HL-60/S4 treated with phorbol 12-myristate 13-acetate at 8.2 ng/mL for 4 days and 3 days (cell line): ENCODE results near the gene TAF15.

Experiments
- in situ Hi-C: fragments of 300-500 bp; cut with MboI; formaldehyde crosslinking; loops from 2 replicates; pipeline ENCODE4 v1.15.0; 2022; ENCODE audit warnings: low sequenced_read_pairs

The TAF15 gene

DNA sequence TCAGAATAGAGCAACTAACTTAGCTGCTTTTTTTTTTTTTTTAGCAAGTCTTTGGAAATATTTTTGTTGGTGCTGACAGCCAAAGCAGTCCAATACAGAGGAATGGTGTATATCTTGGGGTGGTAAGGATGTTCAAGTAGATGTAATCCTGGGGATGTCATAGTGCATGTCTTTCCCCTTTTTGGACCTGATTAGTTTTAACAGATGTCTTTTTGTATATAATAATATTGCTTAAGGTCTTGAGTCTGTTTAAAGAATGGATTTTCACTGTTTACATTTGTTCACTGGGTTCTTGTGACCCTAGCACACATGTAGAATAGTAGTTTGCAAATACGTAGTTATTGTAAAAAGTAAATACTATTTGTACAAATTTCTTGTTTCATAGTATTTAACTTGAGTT is 7.9 kb downstream of the TAF15 start:
- in situ Hi-C loops: no loop called here

DNA sequence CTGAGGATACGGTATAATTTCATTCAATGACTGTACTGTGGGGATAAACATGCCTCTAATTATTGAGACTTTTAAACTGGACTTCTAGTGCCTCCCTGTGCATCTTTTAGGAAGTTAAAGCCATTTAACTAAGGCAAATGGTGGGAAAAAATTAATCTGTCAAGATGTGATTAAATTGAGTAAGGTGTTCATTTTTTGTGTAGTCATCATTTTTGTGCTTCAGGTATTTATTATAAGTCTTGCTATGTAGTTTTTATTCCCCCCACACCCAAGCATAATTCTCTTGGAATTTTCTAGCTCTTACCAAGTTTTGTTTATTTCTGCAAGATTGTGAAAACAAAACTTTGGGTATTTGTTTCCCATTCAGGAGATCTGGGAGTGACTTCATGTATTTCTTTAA is 10.2 kb downstream of the TAF15 start:
- in situ Hi-C loops: no loop called here

DNA sequence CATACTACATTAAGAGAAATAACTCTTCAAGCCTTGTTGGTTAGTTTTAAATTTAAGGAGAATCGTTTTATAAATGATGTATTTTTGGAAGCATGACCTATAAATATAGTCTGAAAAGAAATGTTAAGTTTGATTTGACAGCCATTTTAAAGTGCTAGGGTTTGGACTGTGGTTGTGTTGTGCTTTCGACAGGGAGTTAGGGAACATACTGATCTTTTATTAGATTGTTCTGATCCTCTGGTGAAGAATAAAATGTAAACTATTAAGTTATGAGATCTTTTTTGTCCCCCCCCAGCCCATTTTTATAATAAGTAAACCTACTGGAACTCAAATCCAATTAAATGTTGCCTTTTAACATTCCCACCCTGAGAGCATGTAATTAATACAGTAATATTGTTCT is 12.0 kb downstream of the TAF15 start:
- in situ Hi-C loops: no loop called here

DNA sequence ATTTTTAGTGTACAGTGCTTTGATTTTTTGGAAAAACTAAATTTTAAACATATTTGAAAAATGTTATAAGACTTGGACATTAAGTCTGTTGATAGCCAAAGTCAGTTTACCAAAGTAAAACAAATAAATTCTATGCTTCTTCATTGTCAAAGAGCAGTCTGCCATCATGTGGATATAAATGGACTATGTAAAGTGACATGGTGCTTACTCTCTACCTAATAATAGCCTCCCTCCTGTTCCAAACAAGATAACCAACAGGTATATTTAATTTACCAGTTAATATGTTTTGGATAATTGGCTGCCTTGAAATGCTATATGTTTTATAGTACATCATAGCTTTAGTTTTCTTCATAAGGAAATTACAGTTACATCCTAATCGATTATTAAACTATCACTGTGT is 15.9 kb downstream of the TAF15 start:
- in situ Hi-C loops: no loop called here

DNA sequence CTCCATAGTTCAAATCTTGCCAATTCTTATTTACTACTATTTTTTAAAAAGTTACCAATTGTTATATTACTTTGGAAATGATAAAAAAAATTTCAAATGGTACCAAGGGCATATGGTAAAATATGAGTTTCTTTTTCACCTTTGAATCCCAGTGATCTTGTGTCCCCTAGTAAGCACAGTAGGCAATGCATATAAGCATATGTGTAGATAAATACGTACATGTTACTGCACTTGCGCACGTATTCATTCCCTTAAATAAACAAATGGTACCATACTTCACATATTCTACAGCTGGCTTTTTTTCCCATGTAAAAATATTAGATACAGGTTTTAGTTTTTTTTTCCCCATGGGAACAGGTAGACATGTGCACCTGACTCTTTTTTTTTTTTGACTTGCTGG is 31.8 kb downstream of the TAF15 start:
- in situ Hi-C loops: no loop called here

DNA sequence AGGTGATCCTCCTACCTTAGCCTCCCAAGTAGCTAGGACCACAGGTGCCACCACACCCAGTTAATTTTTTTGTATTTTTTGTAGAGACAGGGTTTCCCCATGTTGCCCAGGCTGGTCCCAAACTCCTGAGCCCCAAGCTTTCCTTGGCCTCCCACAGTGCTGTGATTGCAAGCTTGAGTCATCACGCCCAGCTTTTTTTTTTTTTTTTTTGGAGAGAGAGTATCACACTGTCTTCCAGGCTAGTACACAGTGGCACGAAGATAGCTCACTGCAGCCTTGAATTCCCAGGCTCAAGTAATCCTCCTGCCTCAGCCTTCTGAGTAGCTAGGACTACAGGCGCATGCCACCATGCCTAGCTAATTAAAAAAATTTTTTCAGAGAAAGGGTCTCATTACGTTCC is 32.2 kb downstream of the TAF15 start:
- in situ Hi-C loops: no loop called here

DNA sequence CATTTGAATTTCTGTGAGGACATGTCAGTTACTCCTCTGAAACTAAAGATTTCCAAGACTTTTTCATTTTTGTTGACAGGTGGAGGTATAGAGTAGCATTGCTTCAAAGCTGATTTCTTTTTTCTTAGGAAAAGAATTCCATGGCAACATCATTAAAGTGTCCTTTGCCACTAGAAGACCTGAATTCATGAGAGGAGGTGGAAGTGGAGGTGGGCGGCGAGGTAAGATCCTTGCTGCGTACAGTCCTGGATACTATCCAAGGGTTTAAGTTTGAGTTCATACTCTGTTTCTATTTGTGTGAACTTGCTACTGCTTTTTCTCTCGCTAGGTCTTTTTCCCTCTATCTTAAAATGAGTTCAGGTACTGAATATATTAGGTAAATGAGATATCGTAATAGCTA is 33.0 kb downstream of the TAF15 start:
- in situ Hi-C loops: no loop called here

DNA sequence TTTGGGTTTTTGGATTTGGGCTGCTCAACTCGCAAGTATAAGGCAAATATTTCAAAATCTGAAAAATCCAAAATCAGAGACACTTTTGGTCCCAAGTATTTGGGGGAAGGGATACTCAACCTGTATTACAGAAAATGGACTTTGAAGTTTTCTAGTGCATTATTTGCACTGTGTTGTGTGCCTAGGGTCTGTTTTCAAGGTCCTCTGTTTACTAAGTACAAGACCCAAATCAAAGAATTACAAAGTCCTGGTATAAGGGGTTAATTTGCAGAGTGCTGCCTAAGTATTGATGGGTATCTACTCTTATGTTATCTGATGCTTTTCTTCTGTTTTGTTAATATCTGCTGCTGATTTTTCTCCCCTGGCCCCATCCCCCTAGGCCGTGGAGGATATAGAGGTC is 34.4 kb downstream of the TAF15 start:
- in situ Hi-C loops: no loop called here

DNA sequence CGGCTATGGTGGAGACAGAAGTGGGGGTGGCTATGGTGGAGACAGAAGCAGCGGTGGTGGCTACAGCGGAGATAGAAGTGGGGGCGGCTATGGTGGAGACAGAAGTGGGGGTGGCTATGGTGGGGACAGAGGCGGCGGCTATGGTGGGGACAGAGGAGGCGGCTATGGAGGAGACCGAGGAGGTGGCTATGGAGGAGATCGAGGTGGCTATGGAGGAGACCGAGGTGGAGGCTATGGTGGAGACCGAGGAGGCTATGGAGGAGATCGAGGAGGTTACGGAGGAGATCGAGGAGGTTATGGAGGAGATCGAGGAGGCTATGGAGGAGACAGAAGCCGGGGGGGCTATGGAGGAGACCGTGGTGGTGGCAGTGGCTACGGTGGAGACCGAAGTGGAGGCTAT is 35.3 kb downstream of the TAF15 start:
- in situ Hi-C loops: no loop called here

DNA sequence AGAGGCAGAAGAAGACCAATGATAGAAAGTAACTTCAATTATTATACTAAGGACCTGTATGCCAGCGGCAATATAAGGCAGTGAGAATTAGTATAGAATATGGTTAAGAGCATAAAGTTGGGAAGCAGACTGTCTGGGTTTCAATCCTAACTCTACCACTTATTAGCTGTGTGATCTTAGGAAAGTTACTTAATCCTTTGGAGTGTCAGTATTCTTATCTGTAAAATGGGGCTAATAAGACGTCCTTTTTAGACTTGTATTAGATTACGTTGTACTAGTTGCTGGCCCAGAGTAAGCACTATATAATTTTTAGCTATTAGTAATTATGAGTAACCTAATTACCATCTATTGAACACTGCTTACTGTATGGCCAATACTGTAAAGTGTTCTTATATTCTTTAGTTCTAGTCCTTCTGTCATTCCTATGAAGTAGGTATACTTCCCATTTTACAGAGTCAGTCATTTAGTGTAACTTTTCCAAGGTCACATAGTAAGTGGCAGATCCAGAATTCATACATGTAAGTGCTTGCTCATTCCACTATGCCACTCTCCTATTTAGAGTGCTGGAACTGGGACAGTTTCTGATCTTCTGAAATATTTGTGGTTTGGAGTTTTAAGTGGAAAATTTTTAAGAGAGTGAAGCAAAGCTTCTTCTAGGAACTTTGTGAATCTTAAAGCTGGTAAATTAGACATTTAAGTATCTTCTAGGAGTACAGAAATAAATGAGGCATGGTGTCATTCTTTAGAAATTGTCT is 36.9 kb downstream of the TAF15 start:
- in situ Hi-C loops: no loop called here

DNA sequence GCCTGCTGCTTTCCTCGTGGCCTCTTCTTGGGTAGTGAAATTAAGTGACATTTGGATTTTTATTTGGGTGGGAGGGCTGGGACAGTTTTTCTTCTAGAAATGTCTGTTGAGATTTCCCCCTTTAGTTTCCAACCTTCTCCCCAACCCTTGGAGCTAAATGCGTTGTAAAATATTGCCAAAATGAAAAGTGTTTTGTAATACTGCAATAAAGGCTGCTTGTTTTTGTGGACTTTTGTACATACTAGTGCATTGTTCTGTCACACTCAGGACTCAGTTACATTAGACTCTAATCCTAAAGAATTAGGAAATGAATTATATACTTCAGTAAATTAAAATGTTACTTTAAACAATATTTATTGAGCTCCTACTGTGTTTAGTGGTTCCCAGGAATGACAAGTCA is 37.7 kb downstream of the TAF15 start:
- in situ Hi-C loops: no loop called here

DNA sequence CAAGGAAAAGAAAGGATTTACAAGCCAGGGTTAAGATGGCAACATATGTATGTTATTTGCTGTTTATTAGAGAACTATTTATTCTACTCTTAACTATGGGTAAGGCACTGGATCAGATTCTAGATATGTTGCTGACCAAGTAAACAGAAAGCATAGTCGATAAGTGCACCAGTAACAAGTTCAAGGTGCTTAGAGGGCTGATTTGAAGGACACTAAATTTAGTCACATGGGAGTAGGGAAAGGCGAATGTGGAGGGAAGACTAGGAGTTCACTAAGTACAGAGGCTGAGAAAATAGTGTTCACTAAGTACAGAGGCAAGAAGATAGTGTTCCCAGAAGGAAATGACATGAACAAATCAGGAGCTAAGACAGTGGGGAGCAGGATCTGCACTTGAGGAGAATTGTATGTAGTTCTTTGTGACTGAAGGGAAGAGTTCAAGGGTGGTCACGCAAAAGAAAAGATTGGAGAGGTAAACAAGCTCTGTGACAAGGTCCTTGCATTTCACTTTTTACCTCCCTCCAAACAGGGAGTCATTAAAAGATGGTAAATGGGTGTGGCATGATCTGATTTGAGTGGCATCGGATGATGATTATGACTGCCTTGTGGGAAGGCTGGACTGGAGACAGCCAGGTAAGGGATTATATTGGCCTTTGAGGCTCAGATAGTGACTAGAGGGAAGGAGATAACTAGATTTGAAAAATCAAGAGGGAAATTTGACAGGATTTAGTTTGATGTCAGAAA is 38.5 kb downstream of the TAF15 start:
- in situ Hi-C loops: no loop called here

DNA sequence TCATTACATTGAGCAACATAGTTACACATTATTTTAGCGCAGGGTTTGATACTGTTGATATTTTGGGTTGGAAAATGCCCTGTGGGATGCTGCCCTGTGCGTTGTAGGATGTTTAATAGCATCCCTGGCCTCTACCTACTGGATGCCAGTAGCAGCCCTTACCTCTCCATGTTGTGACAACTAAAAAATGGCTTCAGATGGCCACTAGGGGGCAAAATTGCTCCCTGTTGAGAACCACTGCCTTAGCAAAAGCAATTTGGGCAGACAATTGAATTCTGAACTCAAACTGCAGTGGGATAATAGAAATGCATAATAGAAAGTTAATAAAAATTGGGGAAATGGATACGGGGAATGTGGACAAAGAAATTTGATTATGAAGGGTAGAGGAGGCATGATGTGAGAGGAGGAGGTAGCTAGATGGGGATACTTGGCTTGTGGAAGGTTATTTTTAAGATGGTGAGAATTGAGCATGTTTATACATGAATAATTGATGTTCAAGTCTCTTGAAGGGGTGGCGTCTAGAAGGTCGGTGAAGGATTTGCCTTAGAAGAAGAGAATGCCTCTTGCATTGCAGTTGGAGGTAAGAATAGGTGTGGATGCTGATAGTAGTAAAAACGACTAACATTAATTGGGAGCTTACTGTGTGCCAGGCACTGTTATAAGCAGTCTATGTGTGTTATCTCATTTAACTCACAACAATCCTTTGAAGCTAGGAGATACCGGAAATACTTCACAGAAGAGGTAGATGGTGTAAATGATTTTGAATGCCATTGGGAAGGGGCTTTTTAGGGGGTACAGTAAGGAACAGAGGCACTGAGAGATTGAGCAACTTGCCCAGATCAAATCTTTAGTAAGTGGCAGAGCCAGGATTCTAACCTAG is 40.4 kb downstream of the TAF15 start:
- in situ Hi-C loops: no loop called here

DNA sequence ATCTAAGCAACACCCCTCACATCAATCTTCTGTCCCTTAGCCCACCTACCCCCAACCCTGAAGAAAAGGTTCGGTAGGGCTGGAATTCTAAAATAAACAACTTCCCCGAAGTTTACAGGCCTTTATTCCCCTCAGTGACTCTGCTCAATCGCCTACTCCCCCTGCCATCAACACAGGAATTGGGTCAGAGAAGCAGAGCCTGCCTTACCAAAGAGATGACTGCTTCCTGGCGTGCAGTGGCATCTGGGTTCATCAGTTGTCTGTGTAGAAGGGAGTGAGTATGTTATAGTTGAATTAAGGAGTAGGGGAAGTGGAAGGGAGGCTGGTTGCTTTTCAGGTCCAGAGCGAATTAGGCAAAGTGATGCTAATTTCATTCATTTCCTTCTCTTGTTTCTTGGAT is 46.7 kb downstream of the TAF15 start:
- in situ Hi-C loops: no loop called here

DNA sequence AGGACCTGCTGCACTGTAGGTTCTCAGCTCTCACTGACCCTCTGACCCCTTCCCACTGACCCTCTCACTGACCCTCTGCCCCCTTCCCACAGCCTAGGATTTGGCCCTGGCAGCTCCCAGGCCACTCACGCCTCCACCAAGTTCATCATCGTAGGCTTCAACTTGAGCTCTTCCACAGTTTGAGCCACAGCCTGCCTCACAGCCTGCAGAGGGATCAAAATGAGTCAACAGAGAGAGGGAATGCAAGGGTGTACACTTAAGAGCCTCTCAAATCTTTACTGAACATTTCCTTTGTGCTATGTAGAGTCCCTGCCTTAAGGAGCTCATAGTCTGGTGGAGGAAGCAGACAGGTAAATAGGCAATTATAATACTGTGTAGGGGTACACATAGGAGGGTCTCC is 47.3 kb downstream of the TAF15 start:
- in situ Hi-C loops: no loop called here

DNA sequence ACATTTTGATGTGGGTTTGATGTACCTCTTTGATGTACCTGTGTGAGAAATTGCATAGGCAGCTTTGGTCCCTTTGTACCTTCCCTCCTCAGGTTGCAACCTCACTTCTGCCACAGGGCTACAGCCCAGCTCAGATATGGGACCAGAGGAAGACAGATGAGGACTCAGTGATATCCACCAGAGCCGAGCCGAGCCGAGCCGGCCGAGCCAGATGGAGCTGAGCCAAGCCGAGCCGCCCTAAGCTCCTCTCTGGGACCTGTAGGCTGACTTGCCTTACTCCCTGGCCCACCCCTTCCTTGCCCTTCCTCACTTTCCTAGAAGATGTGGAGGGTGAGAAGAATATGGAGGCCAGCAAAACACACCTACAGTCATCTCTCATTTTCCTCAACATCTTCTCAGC is 55.6 kb downstream of the TAF15 start:
- in situ Hi-C loops: no loop called here

DNA sequence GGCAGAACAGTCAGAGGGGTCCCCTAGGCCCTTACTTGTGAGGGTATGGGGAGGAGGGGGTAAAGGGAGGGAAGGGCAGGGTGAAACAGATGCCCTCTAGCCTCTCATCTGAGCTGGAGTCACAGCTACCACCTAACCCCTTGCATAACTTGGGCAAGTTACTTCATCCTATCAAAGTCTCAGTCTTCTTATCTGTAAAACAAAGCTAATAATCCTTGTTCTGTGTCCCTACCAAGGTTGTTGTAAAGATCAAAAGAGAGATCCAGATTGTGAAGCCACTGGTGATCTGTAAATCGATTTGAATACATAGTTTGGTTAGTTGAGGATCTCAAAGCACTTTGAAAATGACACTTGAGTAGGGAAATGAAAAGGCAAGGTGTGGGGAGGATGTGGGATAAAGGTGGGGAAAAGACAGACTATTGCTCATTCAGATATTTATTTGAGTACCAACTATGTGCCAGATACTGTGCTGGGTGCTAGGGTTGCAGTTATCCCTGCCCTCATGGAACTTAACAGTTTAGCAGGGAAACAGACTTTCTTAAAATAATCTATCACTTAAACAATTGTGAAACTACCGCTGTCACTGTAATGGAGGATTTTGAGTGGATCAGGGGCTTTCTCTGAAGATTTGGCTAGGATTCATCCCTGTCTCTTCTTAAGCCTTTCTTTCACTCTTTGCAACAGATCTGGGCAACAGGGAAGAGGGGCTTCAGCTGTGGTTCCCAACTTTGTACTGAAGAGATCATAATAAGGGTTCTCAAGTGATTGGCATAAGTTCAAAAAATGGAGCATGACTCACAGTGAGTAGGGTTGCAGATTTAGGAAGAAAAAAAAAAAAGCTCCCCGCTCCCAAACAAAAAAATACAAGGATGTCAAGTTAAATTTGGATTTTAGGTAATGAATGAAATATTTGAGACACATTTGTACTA is 56.4 kb downstream of the TAF15 start:
- in situ Hi-C loops: no loop called here

DNA sequence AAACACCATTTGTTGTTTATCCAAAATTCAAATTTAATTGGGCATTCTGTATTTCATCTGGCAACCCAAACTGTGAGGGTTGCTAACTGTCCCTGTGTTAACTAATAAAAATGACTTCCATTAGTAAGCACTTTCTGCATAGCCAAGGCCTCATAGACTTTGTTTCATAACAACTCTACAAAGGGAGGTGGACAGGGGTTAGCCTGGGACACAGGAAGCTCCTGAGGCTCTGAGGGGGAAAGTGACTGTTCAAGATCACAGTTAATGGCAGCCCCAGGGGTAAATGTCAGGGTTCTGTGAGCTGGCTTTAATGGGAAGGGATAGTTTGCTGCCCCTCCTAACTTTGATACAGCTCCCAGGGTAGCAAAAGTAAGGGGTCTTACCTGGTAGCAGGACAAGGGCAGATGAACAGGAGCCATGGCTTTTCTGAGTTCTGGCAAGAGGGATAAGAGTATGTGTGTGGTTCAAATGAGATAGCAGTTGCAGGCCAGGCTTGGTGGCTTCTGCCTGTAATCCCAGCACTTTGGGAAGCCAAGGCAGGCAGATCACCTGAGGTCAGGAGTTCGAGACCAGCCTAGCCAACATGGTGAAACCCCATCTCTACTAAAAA is 57.2 kb downstream of the TAF15 start:
- in situ Hi-C loops: no loop called here

DNA sequence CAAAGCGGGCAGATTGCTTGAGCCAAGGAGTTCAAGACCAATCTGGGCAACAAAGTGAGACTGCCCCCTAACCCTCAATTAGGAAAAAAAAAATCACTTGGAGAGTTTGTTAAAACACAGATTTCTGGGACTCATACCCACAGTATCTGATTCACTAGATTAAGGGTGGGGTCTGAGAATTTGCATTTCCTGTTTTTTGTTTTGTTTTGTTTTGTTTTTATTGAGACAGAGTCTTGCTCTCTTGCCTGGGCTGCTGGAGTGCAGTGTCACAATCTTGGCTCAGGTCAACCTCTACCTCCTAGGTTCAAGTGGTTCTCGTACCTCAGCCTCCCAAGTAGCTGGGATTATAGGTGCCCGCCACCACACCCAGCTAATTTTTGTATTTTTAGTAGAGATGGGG is 58.3 kb downstream of the TAF15 start:
- in situ Hi-C loops: no loop called here

DNA sequence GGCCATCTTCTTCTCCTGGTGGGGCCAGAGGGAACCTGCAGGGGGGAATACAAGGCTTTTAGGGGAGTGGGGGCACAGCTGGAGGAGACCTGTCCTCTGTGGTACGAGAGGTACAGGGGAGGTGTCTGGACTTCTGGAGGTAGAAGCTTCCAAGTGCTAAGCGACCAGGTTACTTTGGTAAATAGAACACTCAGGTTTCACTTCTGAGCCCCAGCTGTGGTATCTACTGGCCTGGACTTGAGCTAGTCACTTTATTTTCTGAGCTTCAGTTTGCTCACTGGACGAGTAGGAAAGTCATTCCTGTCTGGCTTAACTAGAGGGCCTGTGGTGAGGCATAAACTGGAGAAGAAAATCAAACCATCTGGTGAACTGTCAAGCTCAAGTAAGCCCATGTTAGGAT is 59.5 kb downstream of the TAF15 start, which contains the start of gene HEATR9:
TSS of gene HEATR9 (minus strand) at position 155 of the 400 bp plus-strand sequence. CDS start at position 6, 149 bp downstream.
- in situ Hi-C loops: no loop called here
